Glutamatergic neuron (in vitro differentiated cells): ENCODE measurements around the gene FAM124A. TPM values are rescaled to one million over a fixed set of nuclear protein-coding genes. Genes with fewer than 3 reads are reported as not detected.

Experiments
- DNase-seq: peaks from one replicate; pipeline ENCODE4 v3.0.0; 2022
- H3K27ac Mint-ChIP-seq: one replicate; pipeline ENCODE4 v1.8.0; 2020; ENCODE audit warnings: mild to moderate bottlenecking, mixed read lengths, inconsistent platforms; ENCODE audit not compliant: unreplicated experiment
- H3K27me3 Mint-ChIP-seq: one replicate; pipeline ENCODE4 v1.8.0; 2020; ENCODE audit warnings: mild to moderate bottlenecking, moderate library complexity, mixed read lengths, inconsistent platforms; ENCODE audit not compliant: unreplicated experiment
- H3K36me3 Mint-ChIP-seq: one replicate; pipeline ENCODE4 v1.8.0; 2020; ENCODE audit warnings: mild to moderate bottlenecking, mixed read lengths, inconsistent platforms; ENCODE audit not compliant: unreplicated experiment
- H3K4me1 Mint-ChIP-seq: one replicate; pipeline ENCODE4 v1.8.0; 2020; ENCODE audit warnings: mild to moderate bottlenecking, low read depth, mixed read lengths, inconsistent platforms; ENCODE audit not compliant: unreplicated experiment
- H3K4me3 Mint-ChIP-seq: one replicate; pipeline ENCODE4 v1.8.0; 2020; ENCODE audit warnings: mild to moderate bottlenecking, mixed read lengths, inconsistent platforms; ENCODE audit not compliant: unreplicated experiment
- H3K9me3 Mint-ChIP-seq: one replicate; pipeline ENCODE4 v1.8.0; 2020; ENCODE audit warnings: mild to moderate bottlenecking, moderate library complexity, mixed read lengths, inconsistent platforms; ENCODE audit not compliant: unreplicated experiment
- total RNA-seq: library from RNA; stranded (reverse); fragmentation: NEBNext Ultra II Directional; extraction: Animal tissue kit (Norgen Biotek cat#: 25700); gene quantifications from one replicate; pipeline ENCODE4 v1.2.1, GENCODE V29; 2021; ENCODE audit not compliant: unreplicated experiment
- TF ChIP-seq, protein P1 (sequence below): fragments of 200-600 bp; sonication (generic); IDR thresholded peaks from one replicate; pipeline ENCODE4 v1.5.0; 2021; ENCODE audit not compliant: partially characterized antibody, unreplicated experiment

FAM124A gene
- total RNA-seq, 1 donor from 2014 or later = 3.7 TPM

DNA sequence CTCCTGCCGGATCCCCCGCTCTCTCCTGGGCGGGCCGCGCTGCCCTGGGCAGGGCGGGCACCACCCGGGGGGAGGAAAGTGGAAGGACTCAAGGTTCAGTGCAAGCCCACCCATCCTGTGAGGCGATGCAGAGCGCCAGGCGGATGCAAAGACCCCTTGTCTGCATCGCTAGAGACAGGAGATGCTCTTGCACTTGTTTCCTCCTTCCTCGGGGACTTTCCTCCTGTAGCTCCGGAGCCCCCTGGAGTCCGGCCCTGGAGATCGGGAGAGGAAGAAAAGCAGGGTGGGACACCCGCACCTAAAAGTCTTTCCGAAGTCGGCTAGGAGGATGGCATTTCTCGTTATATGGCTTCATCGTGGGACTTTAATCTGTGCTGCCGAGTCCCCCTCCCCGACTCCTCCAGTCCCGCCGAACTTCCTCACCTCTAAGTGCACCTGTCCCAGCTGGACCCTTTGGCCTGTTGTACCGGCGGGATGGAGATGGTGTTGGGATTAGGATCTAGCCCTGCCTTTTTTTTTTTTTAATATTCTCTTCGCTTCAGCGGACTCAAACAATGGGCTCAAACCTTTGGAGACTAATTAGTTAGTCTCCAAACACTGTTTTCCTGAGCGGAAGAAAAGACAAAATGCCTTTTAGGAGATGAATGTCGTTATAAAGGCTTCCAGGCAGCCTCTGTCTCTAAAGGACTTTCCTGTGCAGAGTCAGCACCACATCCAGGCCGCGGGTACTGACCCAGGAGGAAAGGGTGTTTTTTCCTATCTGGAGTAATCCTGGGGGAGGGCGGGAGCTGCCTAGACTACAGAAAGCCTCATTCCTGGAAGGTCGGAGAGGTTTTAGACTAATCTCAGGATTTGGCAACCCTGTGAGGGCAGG, 725 bp downstream of the FAM124A start:
- peak overlapping the region; percentile 87 for H3K4me3 Mint-ChIP-seq
- no peak overlapping the region for H3K27ac Mint-ChIP-seq
- H3K27me3 Mint-ChIP-seq = peaks cover 1% of the 10 kb centered on the region
- H3K4me1 Mint-ChIP-seq = peaks cover 8% of the 10 kb centered on the region
- no peak for DNase-seq
- TF ChIP-seq, protein P1, sequence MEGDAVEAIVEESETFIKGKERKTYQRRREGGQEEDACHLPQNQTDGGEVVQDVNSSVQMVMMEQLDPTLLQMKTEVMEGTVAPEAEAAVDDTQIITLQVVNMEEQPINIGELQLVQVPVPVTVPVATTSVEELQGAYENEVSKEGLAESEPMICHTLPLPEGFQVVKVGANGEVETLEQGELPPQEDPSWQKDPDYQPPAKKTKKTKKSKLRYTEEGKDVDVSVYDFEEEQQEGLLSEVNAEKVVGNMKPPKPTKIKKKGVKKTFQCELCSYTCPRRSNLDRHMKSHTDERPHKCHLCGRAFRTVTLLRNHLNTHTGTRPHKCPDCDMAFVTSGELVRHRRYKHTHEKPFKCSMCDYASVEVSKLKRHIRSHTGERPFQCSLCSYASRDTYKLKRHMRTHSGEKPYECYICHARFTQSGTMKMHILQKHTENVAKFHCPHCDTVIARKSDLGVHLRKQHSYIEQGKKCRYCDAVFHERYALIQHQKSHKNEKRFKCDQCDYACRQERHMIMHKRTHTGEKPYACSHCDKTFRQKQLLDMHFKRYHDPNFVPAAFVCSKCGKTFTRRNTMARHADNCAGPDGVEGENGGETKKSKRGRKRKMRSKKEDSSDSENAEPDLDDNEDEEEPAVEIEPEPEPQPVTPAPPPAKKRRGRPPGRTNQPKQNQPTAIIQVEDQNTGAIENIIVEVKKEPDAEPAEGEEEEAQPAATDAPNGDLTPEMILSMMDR = no peak
- peaks cover 4% of the 10 kb centered on the region for H3K9me3 Mint-ChIP-seq
- peaks cover 5% of the 10 kb centered on the region for H3K36me3 Mint-ChIP-seq

GRCh38 chr13:51223560-51224270, 1.5 kb downstream of the FAM124A start:
- no peak for DNase-seq
- H3K9me3 Mint-ChIP-seq = peaks cover 4% of the 10 kb centered on the region
- H3K36me3 Mint-ChIP-seq = peaks cover 5% of the 10 kb centered on the region
- peaks cover 8% of the 10 kb centered on the region for H3K4me1 Mint-ChIP-seq
- no peak overlapping the region for H3K27ac Mint-ChIP-seq
- peak overlapping the region; percentile 87 for H3K4me3 Mint-ChIP-seq
- peaks cover 1% of the 10 kb centered on the region for H3K27me3 Mint-ChIP-seq
- TF ChIP-seq, protein P1 = no peak

- peaks cover 2% of the 10 kb centered on the region for H3K27me3 Mint-ChIP-seq
- peaks cover 5% of the 10 kb centered on the region for H3K9me3 Mint-ChIP-seq
- no peak overlapping the region for H3K4me3 Mint-ChIP-seq
- peaks cover 9% of the 10 kb centered on the region for H3K4me1 Mint-ChIP-seq
- no peak overlapping the region for H3K27ac Mint-ChIP-seq
- DNase-seq = no peak
- TF ChIP-seq, protein P1 = no peak
- H3K36me3 Mint-ChIP-seq = peaks cover 5% of the 10 kb centered on the region
These were observed 2.8 kb downstream of the FAM124A start for GRCh38 chr13:51225029-51225428.

DNA sequence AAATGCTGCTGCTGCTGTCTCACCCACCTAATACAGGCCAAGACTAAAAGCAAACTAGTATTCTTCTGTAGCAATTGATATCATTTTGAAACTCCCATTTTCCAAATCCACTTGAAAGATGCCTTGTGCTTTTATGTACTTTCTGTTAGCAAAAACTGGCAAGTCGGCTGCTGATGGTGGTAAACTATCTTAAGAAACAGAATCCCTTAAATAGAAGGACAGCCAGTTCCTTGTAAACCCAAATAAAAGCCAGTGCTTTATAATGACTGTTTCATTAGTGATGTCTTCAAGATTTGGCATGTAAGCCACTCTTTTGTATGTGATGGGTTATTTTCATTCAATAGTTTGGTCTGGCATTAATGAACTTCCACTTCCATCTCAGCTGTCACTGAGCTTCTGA, 5.2 kb downstream of the FAM124A start:
- TF ChIP-seq, protein P1 = no peak
- Mint-ChIP-seq H3K4me3 (no peak overlapping the region), H3K27me3 (peaks cover 2% of the 10 kb centered on the region), H3K27ac (no peak overlapping the region), H3K36me3 (peaks cover 5% of the 10 kb centered on the region), H3K4me1 (peaks cover 13% of the 10 kb centered on the region), H3K9me3 (peaks cover 5% of the 10 kb centered on the region)
- DNase-seq = no peak

- no peak overlapping the region for H3K4me3 Mint-ChIP-seq
- no peak for DNase-seq
- H3K27ac Mint-ChIP-seq = no peak overlapping the region
- peaks cover 2% of the 10 kb centered on the region for H3K9me3 Mint-ChIP-seq
- H3K4me1 Mint-ChIP-seq = peaks cover 5% of the 10 kb centered on the region
- H3K36me3 Mint-ChIP-seq = peaks cover 5% of the 10 kb centered on the region
- H3K27me3 Mint-ChIP-seq = peaks cover 2% of the 10 kb centered on the region
- TF ChIP-seq, protein P1 = no peak
These were observed 7.0 kb downstream of the FAM124A start for GRCh38 chr13:51229101-51229719.
